ENCODE measurements around the gene MAPRE2. TPM values are rescaled to one million over a fixed set of nuclear protein-coding genes. Genes with fewer than 3 reads are reported as not detected.

Gene MAPRE2
- total RNA-seq, 2 donors from 2014 or later: 31.8 to 54.2 TPM

DNA sequence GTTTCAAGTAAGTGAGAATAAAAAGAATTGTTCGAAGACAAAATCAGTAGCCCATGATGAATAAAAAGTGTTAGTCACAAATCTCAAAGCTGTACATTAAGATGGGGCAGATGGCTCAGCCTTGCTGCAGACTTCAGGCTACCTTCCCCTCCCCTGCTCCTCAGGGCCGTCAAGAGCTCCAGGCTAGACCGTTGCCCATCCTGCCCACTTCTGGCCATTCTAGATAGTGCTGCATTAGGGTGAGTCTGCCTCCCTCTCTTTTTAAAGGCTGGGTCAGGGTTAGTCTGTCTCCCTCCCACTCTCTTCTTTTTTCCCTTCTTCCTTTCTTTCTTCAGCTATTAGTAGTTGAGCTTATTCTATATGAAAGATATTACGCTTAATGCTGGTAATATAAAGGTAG is 86.0 kb downstream of the MAPRE2 start:
- Histone ChIP-seq H3K36me3 (peaks cover 12% of the 10 kb centered on the region), H3K9me3 (no peaks in the 10 kb centered on the region), H3K4me1 (ENCODE audit: control insufficient read depth in 1 of 2, low read depth in 2 of 2) (no peaks in the 10 kb centered on the region), H3K4me3 (no peak overlapping the region), H3K27ac (no peak overlapping the region), H3K27me3 (replicated peaks; ENCODE audit: insufficient read depth) (no peaks in the 10 kb centered on the region)
- TF ChIP-seq, protein P1, sequence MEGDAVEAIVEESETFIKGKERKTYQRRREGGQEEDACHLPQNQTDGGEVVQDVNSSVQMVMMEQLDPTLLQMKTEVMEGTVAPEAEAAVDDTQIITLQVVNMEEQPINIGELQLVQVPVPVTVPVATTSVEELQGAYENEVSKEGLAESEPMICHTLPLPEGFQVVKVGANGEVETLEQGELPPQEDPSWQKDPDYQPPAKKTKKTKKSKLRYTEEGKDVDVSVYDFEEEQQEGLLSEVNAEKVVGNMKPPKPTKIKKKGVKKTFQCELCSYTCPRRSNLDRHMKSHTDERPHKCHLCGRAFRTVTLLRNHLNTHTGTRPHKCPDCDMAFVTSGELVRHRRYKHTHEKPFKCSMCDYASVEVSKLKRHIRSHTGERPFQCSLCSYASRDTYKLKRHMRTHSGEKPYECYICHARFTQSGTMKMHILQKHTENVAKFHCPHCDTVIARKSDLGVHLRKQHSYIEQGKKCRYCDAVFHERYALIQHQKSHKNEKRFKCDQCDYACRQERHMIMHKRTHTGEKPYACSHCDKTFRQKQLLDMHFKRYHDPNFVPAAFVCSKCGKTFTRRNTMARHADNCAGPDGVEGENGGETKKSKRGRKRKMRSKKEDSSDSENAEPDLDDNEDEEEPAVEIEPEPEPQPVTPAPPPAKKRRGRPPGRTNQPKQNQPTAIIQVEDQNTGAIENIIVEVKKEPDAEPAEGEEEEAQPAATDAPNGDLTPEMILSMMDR (IDR thresholded peaks at IDR 0.05): no peak
- DNase-seq (ENCODE audit: low spot score) (no peak), ATAC-seq (ENCODE audit: insufficient number of reproducible peaks, low FRiP score, low read depth) (no peak)

- H3K9me3 ChIP-seq: no peaks in the 10 kb centered on the region
- DNase-seq (ENCODE audit: low spot score) (no peak), ATAC-seq (ENCODE audit: insufficient number of reproducible peaks, low FRiP score, low read depth) (no peak)
- H3K36me3 ChIP-seq: peaks cover 19% of the 10 kb centered on the region
- H3K4me3 ChIP-seq: no peak overlapping the region
- no peaks in the 10 kb centered on the region for H3K4me1 ChIP-seq (ENCODE audit: control insufficient read depth in 1 of 2, low read depth in 2 of 2)
- H3K27ac ChIP-seq: no peak overlapping the region
- TF ChIP-seq, protein P1 (IDR thresholded peaks at IDR 0.05): no peak
- H3K27me3 ChIP-seq (replicated peaks; ENCODE audit: insufficient read depth): no peaks in the 10 kb centered on the region
These were observed 87.5 kb downstream of the MAPRE2 start for GRCh38 chr18:35128675-35129074.

GRCh38 chr18:35130236-35130635 is 89.0 kb downstream of the MAPRE2 start:
- DNase-seq (ENCODE audit: low spot score) (no peak), ATAC-seq (ENCODE audit: insufficient number of reproducible peaks, low FRiP score, low read depth) (no peak)
- Histone ChIP-seq H3K4me1 (ENCODE audit: control insufficient read depth in 1 of 2, low read depth in 2 of 2) (no peaks in the 10 kb centered on the region), H3K4me3 (no peak overlapping the region), H3K36me3 (peaks cover 19% of the 10 kb centered on the region), H3K27ac (no peak overlapping the region), H3K9me3 (no peaks in the 10 kb centered on the region), H3K27me3 (replicated peaks; ENCODE audit: insufficient read depth) (no peaks in the 10 kb centered on the region)
- TF ChIP-seq, protein P1 (IDR thresholded peaks at IDR 0.05): no peak

GRCh38 chr18:35131387-35132020 is 90.3 kb downstream of the MAPRE2 start:
- Histone ChIP-seq H3K27ac (no peak overlapping the region), H3K4me3 (no peak overlapping the region), H3K9me3 (no peaks in the 10 kb centered on the region), H3K36me3 (peaks cover 19% of the 10 kb centered on the region), H3K4me1 (ENCODE audit: control insufficient read depth in 1 of 2, low read depth in 2 of 2) (no peaks in the 10 kb centered on the region), H3K27me3 (replicated peaks; ENCODE audit: insufficient read depth) (no peaks in the 10 kb centered on the region)
- no peak for ATAC-seq (ENCODE audit: insufficient number of reproducible peaks, low FRiP score, low read depth)
- TF ChIP-seq, protein P1 (IDR thresholded peaks at IDR 0.05): no peak
- DNase-seq (ENCODE audit: low spot score): no peak

- TF ChIP-seq, protein P1 (IDR thresholded peaks at IDR 0.05): no peak
- no peaks in the 10 kb centered on the region for H3K27me3 ChIP-seq (replicated peaks; ENCODE audit: insufficient read depth)
- ATAC-seq (ENCODE audit: insufficient number of reproducible peaks, low FRiP score, low read depth) (no peak), DNase-seq (ENCODE audit: low spot score) (no peak)
- no peak overlapping the region for H3K27ac ChIP-seq
- H3K4me3 ChIP-seq: no peak overlapping the region
- no peaks in the 10 kb centered on the region for H3K4me1 ChIP-seq (ENCODE audit: control insufficient read depth in 1 of 2, low read depth in 2 of 2)
- H3K9me3 ChIP-seq: no peaks in the 10 kb centered on the region
- H3K36me3 ChIP-seq: peaks cover 19% of the 10 kb centered on the region
These were observed 91.0 kb downstream of the MAPRE2 start for GRCh38 chr18:35132021-35132902.

All from thoracic aorta (tissue), 2 donors.